ENCODE results near the gene COA6.

- TF ChIP-seq POLR2A (IDR thresholded peaks at IDR 0.05) (no peak), CTCF (IDR thresholded peaks at IDR 0.05) (no peak), POLR2AphosphoS5 (IDR thresholded peaks at IDR 0.05) (no peak)
These were observed 47.3 kb upstream of the COA6 start for GRCh38 chr1:234325878-234326496.

All from suprapubic skin (tissue), 4 donors.